Karpas-422 (cell line): ENCODE results near the gene CTTNBP2. TPM values are rescaled to one million over a fixed set of nuclear protein-coding genes. Genes with fewer than 3 reads are reported as not detected.

ENCODE experiments used
- DNase-seq: peaks from one replicate; pipeline ENCODE4 v3.0.0-alpha.2; 2015
- H2AFZ ChIP-seq: fragments of 200-600 bp; sonication (generic); 2 replicates; pipeline ENCODE4 v1.6.1; 2014; ENCODE audit warnings: antibody characterized with exemption, low read length, mixed read lengths
- H3K27ac ChIP-seq: fragments of 200-600 bp; sonication (generic); 2 replicates; pipeline ENCODE4 v1.5.1; 2014; ENCODE audit warnings: mild to moderate bottlenecking, low read length, moderate library complexity
- H3K27me3 ChIP-seq: fragments of 200-600 bp; sonication (generic); 2 replicates; pipeline ENCODE4 v1.6.1; 2014; ENCODE audit warnings: low read length, mixed read lengths
- H3K36me3 ChIP-seq: fragments of 200-600 bp; sonication (generic); 2 replicates; pipeline ENCODE4 v1.6.1; 2014; ENCODE audit warnings: low read length, mixed read lengths; ENCODE audit not compliant: insufficient read depth
- H3K4me1 ChIP-seq: fragments of 200-600 bp; sonication (generic); 2 replicates; pipeline ENCODE4 v1.6.1; 2014; ENCODE audit warnings: mild to moderate bottlenecking, low read length, mixed read lengths
- H3K4me2 ChIP-seq: fragments of 200-600 bp; sonication (generic); 2 replicates; pipeline ENCODE4 v1.6.1; 2014; ENCODE audit warnings: low read length, low read depth, mild to moderate bottlenecking; ENCODE audit not compliant: poor library complexity, severe bottlenecking
- H3K4me3 ChIP-seq: fragments of 200-600 bp; sonication (generic); 2 replicates; pipeline ENCODE4 v1.5.1; 2014; ENCODE audit warnings: mild to moderate bottlenecking, antibody characterized with exemption, low read length, mixed read lengths
- H3K79me2 ChIP-seq: fragments of 200-600 bp; sonication (generic); 2 replicates; pipeline ENCODE4 v1.6.1; 2014; ENCODE audit warnings: mild to moderate bottlenecking, low read length, mixed read lengths
- H3K9ac ChIP-seq: fragments of 200-600 bp; sonication (generic); 2 replicates; pipeline ENCODE4 v1.6.0; 2014; ENCODE audit warnings: low read length
- H3K9me2 ChIP-seq: fragments of 200-600 bp; sonication (generic), shearing (Covaris generic); replicated peaks from 2 replicates; pipeline ENCODE4 v1.6.0; 2014; ENCODE audit warnings: mild to moderate bottlenecking, low read length, moderate library complexity; ENCODE audit not compliant: insufficient read depth
- H3K9me3 ChIP-seq: fragments of 300-700, 200-600 bp; sonication (generic); 2 replicates; pipeline ENCODE4 v1.6.1; 2014; ENCODE audit warnings: low read length, mixed read lengths
- H4K20me1 ChIP-seq: fragments of 200-600 bp; sonication (generic); 2 replicates; pipeline ENCODE4 v1.6.1; 2014; ENCODE audit warnings: mild to moderate bottlenecking, antibody characterized with exemption, low read length, low read depth; ENCODE audit not compliant: insufficient read depth
- total RNA-seq: library from RNA; depleted of rRNA; stranded (reverse); fragments of >200 nt; shearing (Covaris generic); gene quantifications from 2 replicates; pipeline ENCODE4 v1.2.3, GENCODE V29; 2014; ENCODE audit warnings: low replicate concordance

The CTTNBP2 gene
- total RNA-seq, 1 experiment from 2014 or later: not detected

- no peak overlapping the region for H3K4me3 ChIP-seq
- no peaks in the 10 kb centered on the region for H3K9me2 ChIP-seq
- no peaks in the 10 kb centered on the region for H3K27me3 ChIP-seq
- H2AFZ ChIP-seq: no peak overlapping the region
- DNase-seq: no peak
- H3K4me2 ChIP-seq: no peak overlapping the region
- H3K27ac ChIP-seq: no peak overlapping the region
- H3K36me3 ChIP-seq: no peaks in the 10 kb centered on the region
- no peak overlapping the region for H3K9ac ChIP-seq
- H4K20me1 ChIP-seq: no peaks in the 10 kb centered on the region
- no peaks in the 10 kb centered on the region for H3K9me3 ChIP-seq
- H3K79me2 ChIP-seq: no peaks in the 10 kb centered on the region
- H3K4me1 ChIP-seq: no peaks in the 10 kb centered on the region
Measured at GRCh38 chr7:117876761-117877160, 3.5 kb upstream of the CTTNBP2 start.

- H3K27me3 ChIP-seq: no peaks in the 10 kb centered on the region
- H3K36me3 ChIP-seq: no peaks in the 10 kb centered on the region
- H3K79me2 ChIP-seq: no peaks in the 10 kb centered on the region
- H3K27ac ChIP-seq: no peak overlapping the region
- H3K9me2 ChIP-seq: no peaks in the 10 kb centered on the region; the same call in 1 of the 2 replicates
- no peaks in the 10 kb centered on the region for H3K9me3 ChIP-seq
- DNase-seq: no peak
- no peaks in the 10 kb centered on the region for H4K20me1 ChIP-seq
- H3K9ac ChIP-seq: no peak overlapping the region
- no peak overlapping the region for H3K4me2 ChIP-seq
- no peaks in the 10 kb centered on the region for H3K4me1 ChIP-seq
- H2AFZ ChIP-seq: no peak overlapping the region
- H3K4me3 ChIP-seq: no peak overlapping the region
Measured at GRCh38 chr7:117875566-117875965, 2.3 kb upstream of the CTTNBP2 start.

GRCh38 chr7:117874191-117874700 is 1.0 kb upstream of the CTTNBP2 start:
- Histone ChIP-seq H3K4me1 (no peaks in the 10 kb centered on the region), H3K4me2 (no peak overlapping the region), H3K4me3 (no peak overlapping the region), H3K27me3 (no peaks in the 10 kb centered on the region), H3K27ac (no peak overlapping the region), H4K20me1 (no peaks in the 10 kb centered on the region), H2AFZ (no peak overlapping the region), H3K9ac (no peak overlapping the region), H3K9me3 (no peaks in the 10 kb centered on the region), H3K36me3 (no peaks in the 10 kb centered on the region), H3K79me2 (no peaks in the 10 kb centered on the region), H3K9me2 (no peaks in the 10 kb centered on the region; the same call in 1 of the 2 replicates)
- DNase-seq: no peak

- H4K20me1 ChIP-seq: no peaks in the 10 kb centered on the region
- H3K4me1 ChIP-seq: no peaks in the 10 kb centered on the region
- H3K27ac ChIP-seq: no peak overlapping the region
- H3K4me2 ChIP-seq: no peak overlapping the region
- H2AFZ ChIP-seq: no peak overlapping the region
- H3K36me3 ChIP-seq: no peaks in the 10 kb centered on the region
- no peaks in the 10 kb centered on the region for H3K79me2 ChIP-seq
- no peak for DNase-seq
- H3K27me3 ChIP-seq: no peaks in the 10 kb centered on the region
- no peaks in the 10 kb centered on the region; the same call in 1 of the 2 replicates for H3K9me2 ChIP-seq
- H3K4me3 ChIP-seq: no peak overlapping the region
- no peak overlapping the region for H3K9ac ChIP-seq
- H3K9me3 ChIP-seq: no peaks in the 10 kb centered on the region
Measured at GRCh38 chr7:117872561-117873309, 506 bp downstream of the CTTNBP2 start.

- H3K79me2 ChIP-seq: no peaks in the 10 kb centered on the region
- no peak overlapping the region for H3K9ac ChIP-seq
- no peak overlapping the region for H3K27ac ChIP-seq
- no peak overlapping the region for H3K4me2 ChIP-seq
- H3K4me1 ChIP-seq: no peaks in the 10 kb centered on the region
- no peaks in the 10 kb centered on the region for H3K27me3 ChIP-seq
- H3K36me3 ChIP-seq: no peaks in the 10 kb centered on the region
- no peak overlapping the region for H3K4me3 ChIP-seq
- H2AFZ ChIP-seq: no peak overlapping the region
- no peaks in the 10 kb centered on the region for H3K9me3 ChIP-seq
- DNase-seq: no peak
- no peaks in the 10 kb centered on the region for H4K20me1 ChIP-seq
- H3K9me2 ChIP-seq: no peaks in the 10 kb centered on the region; the same call in 1 of the 2 replicates
Measured at GRCh38 chr7:117871778-117872538, 1.3 kb downstream of the CTTNBP2 start.

- Histone ChIP-seq H3K27ac (no peak overlapping the region), H3K9me3 (no peaks in the 10 kb centered on the region), H3K9ac (no peak overlapping the region), H3K4me3 (no peak overlapping the region), H3K79me2 (no peaks in the 10 kb centered on the region), H3K9me2 (no peaks in the 10 kb centered on the region; the same call in 1 of the 2 replicates), H3K36me3 (no peaks in the 10 kb centered on the region), H4K20me1 (no peaks in the 10 kb centered on the region), H3K4me1 (no peaks in the 10 kb centered on the region), H3K27me3 (no peaks in the 10 kb centered on the region), H2AFZ (no peak overlapping the region), H3K4me2 (no peak overlapping the region)
- DNase-seq: no peak
Measured at GRCh38 chr7:117871401-117871777, 1.9 kb downstream of the CTTNBP2 start.

GRCh38 chr7:117870448-117871130 is 2.7 kb downstream of the CTTNBP2 start:
- H3K27me3 ChIP-seq: no peaks in the 10 kb centered on the region
- H3K79me2 ChIP-seq: no peaks in the 10 kb centered on the region
- H3K4me2 ChIP-seq: no peak overlapping the region
- no peaks in the 10 kb centered on the region for H3K4me1 ChIP-seq
- H3K9me3 ChIP-seq: no peaks in the 10 kb centered on the region
- H2AFZ ChIP-seq: no peak overlapping the region
- no peaks in the 10 kb centered on the region; the same call in 1 of the 2 replicates for H3K9me2 ChIP-seq
- DNase-seq: no peak
- H4K20me1 ChIP-seq: no peaks in the 10 kb centered on the region
- H3K4me3 ChIP-seq: no peak overlapping the region
- no peak overlapping the region for H3K9ac ChIP-seq
- H3K27ac ChIP-seq: no peak overlapping the region
- H3K36me3 ChIP-seq: no peaks in the 10 kb centered on the region

GRCh38 chr7:117869374-117869773 is 3.9 kb downstream of the CTTNBP2 start:
- Histone ChIP-seq H3K9me3 (no peaks in the 10 kb centered on the region), H3K27ac (no peak overlapping the region), H3K4me1 (no peaks in the 10 kb centered on the region), H3K79me2 (no peaks in the 10 kb centered on the region), H3K27me3 (no peaks in the 10 kb centered on the region), H3K36me3 (no peaks in the 10 kb centered on the region), H2AFZ (no peak overlapping the region), H4K20me1 (no peaks in the 10 kb centered on the region), H3K4me2 (no peak overlapping the region), H3K9me2 (no peaks in the 10 kb centered on the region; the same call in 1 of the 2 replicates), H3K9ac (no peak overlapping the region), H3K4me3 (no peak overlapping the region)
- DNase-seq: no peak
